ENCODE measurements around the gene OSGEPL1. TPM values are rescaled to one million over a fixed set of nuclear protein-coding genes. Genes with fewer than 3 reads are reported as not detected.

OSGEPL1 gene, protein sequence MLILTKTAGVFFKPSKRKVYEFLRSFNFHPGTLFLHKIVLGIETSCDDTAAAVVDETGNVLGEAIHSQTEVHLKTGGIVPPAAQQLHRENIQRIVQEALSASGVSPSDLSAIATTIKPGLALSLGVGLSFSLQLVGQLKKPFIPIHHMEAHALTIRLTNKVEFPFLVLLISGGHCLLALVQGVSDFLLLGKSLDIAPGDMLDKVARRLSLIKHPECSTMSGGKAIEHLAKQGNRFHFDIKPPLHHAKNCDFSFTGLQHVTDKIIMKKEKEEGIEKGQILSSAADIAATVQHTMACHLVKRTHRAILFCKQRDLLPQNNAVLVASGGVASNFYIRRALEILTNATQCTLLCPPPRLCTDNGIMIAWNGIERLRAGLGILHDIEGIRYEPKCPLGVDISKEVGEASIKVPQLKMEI
- total RNA-seq: 10 to 100 TPM; 17.2 to 19.3 TPM

DNA sequence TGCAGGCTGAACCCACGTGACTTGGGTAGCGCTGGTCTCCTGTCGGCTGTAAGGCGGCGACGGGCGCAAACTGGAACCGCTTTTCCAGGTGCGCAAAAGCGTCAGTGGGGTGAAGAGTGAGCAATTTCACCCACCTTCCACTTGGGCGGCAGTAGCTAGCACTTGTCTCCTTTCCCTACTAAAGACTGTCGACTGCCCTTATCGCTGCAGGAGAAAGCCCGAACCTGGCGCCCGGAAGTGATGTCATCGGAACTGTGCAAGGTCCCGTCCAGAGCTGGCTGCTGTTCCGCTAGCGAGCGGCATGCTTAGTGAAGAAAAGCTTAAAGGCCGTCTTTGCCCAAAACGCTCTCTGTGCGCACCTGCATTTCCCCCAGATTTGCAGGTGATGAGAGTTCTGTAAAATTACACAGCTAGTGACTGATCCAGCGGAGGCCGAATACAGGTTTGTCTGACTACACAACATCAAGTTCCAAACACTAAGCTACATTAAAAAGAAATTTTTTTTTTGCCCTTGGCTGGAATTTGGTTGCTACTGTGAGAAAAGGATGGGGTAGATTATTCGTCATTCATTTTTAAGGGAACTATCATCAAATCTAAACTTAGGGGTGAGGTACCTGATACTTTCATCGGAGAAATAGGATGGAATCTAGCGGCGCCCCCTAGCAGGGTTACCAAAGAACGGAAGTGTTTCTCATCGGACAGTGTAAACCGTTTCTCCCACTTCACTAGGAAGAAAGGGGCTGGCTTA is at the start of gene OSGEPL1:
OSGEPL1 (minus strand) TSS at position 242 of the 748 bp plus-strand sequence. CDS start 1,152 bp downstream, outside the sequence.

DNA sequence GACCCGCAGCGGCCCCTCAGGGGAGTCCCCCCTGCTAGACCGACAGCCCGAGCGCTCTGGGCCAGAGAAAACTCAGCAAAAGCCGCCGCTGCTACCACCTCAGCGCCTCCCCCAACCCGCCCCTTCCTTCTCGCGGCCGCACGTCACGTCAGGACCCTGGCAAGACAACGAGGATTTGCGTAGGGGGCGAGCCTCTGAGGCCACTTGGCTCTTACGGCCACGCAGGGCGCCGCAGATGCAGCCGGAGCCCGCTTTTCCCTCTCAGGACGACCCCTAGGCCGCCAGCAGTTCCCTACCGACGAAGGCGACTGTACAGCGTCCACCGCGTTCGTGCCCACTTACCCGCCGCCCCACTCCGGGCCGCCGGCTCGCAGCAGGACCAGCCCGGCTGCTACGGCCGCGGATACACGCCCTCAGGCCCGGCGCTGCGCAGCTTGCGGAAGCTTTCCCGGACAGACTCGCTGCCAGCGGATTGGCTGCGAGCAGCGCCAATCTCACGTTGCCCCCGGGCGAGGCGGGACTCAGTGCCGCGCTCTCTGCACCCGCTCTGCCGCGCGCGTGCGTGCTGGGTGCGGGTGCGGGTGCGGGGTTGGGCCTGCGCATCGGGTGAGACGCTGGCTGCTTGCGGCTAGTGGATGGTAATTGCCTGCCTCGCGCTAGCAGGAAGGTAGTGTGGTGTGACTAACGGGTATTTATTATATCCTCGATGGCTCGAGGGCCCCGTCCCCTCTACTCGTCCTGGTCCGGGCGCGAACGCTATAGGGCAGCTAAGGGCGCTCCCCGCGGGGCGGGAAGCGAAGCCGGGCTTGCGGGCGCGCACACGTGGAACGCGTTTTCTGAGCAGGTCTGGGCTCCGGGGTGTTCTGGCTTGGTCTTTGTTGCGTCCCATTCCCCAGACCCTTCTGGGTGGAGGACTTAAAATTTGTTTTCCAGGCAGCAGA is 21.6 kb upstream of the OSGEPL1 start, which contains the start of the genes ORMDL1 and PMS1:
ORMDL1 (minus strand) TSS at position 413 of the 941 bp plus-strand sequence. CDS start 1,744 bp downstream, outside the sequence.
PMS1 (plus strand) TSS at position 524 of the 941 bp plus-strand sequence. CDS start 7,360 bp downstream, outside the sequence.

Other genes starting within 250 kb of the OSGEPL1 start
- not detected for gene SLC40A1, start 182.0 kb downstream of the OSGEPL1 start, total RNA-seq
- 10 to 100 TPM; 45.4 to 59.9 TPM for gene ASNSD1, start 101.3 kb downstream of the OSGEPL1 start, total RNA-seq
- gene ANKAR, start 88.1 kb downstream of the OSGEPL1 start, total RNA-seq: 1 to 10 TPM; 3.0 to 4.5 TPM
- gene ORMDL1, start 21.5 kb upstream of the OSGEPL1 start, total RNA-seq: 10 to 100 TPM; 39.9 to 46.0 TPM
- gene PMS1, start 21.7 kb upstream of the OSGEPL1 start, total RNA-seq: 10 to 100 TPM; 16.5 to 17.0 TPM

Measured in melanocyte of skin (primary cell).